ENCODE results near the gene FAM20A.

DNA sequence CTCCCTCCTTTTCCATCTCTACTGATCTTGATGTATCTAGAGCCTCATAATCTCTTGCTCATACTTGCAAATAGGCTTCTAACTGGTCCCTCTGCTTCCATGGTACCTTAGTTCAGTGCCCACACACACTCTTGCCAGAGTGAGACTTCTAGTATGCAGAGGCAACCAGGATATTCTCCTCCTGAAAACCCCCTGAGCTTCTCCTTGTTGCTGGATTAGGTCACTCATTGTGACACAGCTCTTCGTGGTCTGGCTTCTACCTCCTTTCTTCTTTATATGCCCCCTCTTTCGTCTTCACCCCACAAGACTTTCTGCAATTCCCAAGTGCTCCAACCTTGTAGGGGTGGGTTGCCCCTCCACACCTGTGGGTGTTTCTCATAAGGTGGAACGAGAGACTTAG, 2.5 kb upstream of the FAM20A start:
- TF ChIP-seq POLR2AphosphoS5 (IDR thresholded peaks at IDR 0.05; ENCODE audit: borderline replicate concordance, low read depth, low read length): no peak
- no peak for TF ChIP-seq EZH2 (IDR thresholded peaks at IDR 0.05)
